HepG2 (cell line): ENCODE measurements around the gene CHST11. TPM values are rescaled to one million over a fixed set of nuclear protein-coding genes. Genes with fewer than 3 reads are reported as not detected.

Experiments used
- ATAC-seq: fragments of 200-7000 bp; cut with Tn5 transposase; 3 replicates; pipeline ENCODE4 v1.9.1; 2020; ENCODE audit warnings: mild to moderate bottlenecking, moderate library complexity
- BruUV-seq: library from RNA; stranded (reverse); fragments of 400-500 nt; replicated peaks from 2 replicates; lab custom pipeline; 2021; lab: Mats Ljungman, UMichigan
- CTCF ChIA-PET: fragments of 300-600 bp; formaldehyde crosslinking; extraction: SDS; loops from one replicate; lab custom pipeline; 2021; ENCODE audit warnings: low total read pairs, inconsistent platforms, low intra/inter-chr PET ratio; lab: Yijun Ruan, JAX
- POLR2A ChIA-PET: fragments of 350-600 bp; sonication (Branson Sonifier 250); formaldehyde crosslinking; loops from one replicate; lab custom pipeline; 2020; ENCODE audit warnings: antibody characterized with exemption, inconsistent platforms; lab: Yijun Ruan, JAX
- DNase-seq: peaks from one replicate; pipeline ENCODE4 v3.0.0-alpha.2; 2015; ENCODE audit warnings: low spot score
- FAIRE-seq: peaks from 3 replicates; lab custom pipeline; 2011; peaks lifted over from hg19 to GRCh38; lab: Jason Lieb, UNC
- H2AFZ ChIP-seq: one replicate; pipeline ENCODE4 v1.6.1; 2011; ENCODE audit warnings: low read length, inconsistent platforms
- H3K27ac ChIP-seq: fragments of 300-600 bp; 3 replicates; pipeline ENCODE4 v1.8.0; 2011; ENCODE audit warnings: mixed run types, mild to moderate bottlenecking, mixed read lengths, low read length, inconsistent platforms; ENCODE audit not compliant: insufficient read depth; ENCODE audit errors: extremely low read length
- H3K27me3 ChIP-seq, 2 experiments: fragments of 200-600 bp in 1 of 2; 2 replicates in 1 of 2; 3 replicates in 1 of 2; pipeline versions ENCODE4 v1.6.0 to v1.8.0; 2011; ENCODE audit warnings: low read length in 2 of 2, mild to moderate bottlenecking in 2 of 2, moderate library complexity in 2 of 2, inconsistent platforms in 1 of 2; ENCODE audit not compliant: insufficient read depth in 2 of 2, control insufficient read depth in 1 of 2
- H3K36me3 ChIP-seq, 2 experiments: fragments of 200-600 bp in 1 of 2; replicated peaks in 1 of 2; 2 replicates in 1 of 2; 3 replicates in 1 of 2; pipeline versions ENCODE4 v1.5.1 to v1.8.0; 2011; ENCODE audit warnings: low read length in 2 of 2, inconsistent platforms in 1 of 2; ENCODE audit not compliant: insufficient read depth in 2 of 2, control insufficient read depth in 1 of 2
- H3K4me1 ChIP-seq: 2 replicates; pipeline ENCODE4 v1.5.1; 2012; ENCODE audit warnings: low read length, inconsistent platforms; ENCODE audit not compliant: insufficient read depth
- H3K4me2 ChIP-seq: 2 replicates; pipeline ENCODE4 v1.6.0; 2011; ENCODE audit warnings: low read depth, low read length, inconsistent platforms
- H3K4me3 ChIP-seq, 3 experiments: fragments of 200-600 bp in 1 of 3; sonication (generic), shearing (Covaris generic) in 1 of 3; replicated peaks in 1 of 3; 2 replicates each; pipeline ENCODE4 v1.5.1; 2011 to 2016; ENCODE audit warnings: low read length in 3 of 3, inconsistent platforms in 2 of 3, low read depth in 2 of 3, mild to moderate bottlenecking in 2 of 3, control low read depth in 1 of 3, mixed read lengths in 1 of 3; ENCODE audit not compliant: insufficient read depth in 1 of 3
- H3K79me2 ChIP-seq: one replicate; pipeline ENCODE4 v1.6.1; 2011; ENCODE audit warnings: low read length, inconsistent platforms; ENCODE audit not compliant: insufficient read depth
- H3K9ac ChIP-seq: 2 replicates; pipeline ENCODE4 v1.6.0; 2011; ENCODE audit warnings: mild to moderate bottlenecking, low read depth, low read length, inconsistent platforms; ENCODE audit not compliant: insufficient read depth
- H3K9me3 ChIP-seq: 2 replicates; pipeline ENCODE4 v1.5.1; 2012; ENCODE audit warnings: mild to moderate bottlenecking, low read length
- H4K20me1 ChIP-seq: 2 replicates; pipeline ENCODE4 v1.6.0; 2011; ENCODE audit warnings: inconsistent platforms, mild to moderate bottlenecking, low read length, moderate library complexity; ENCODE audit not compliant: insufficient read depth
- FLYWCH1 ChIP-seq: sonication (generic); formaldehyde crosslinking; IDR thresholded peaks from 2 replicates; pipeline ENCODE4 v1.8.1; 2023; ENCODE audit warnings: mild to moderate bottlenecking, missing genetic modification reagents
- ISX ChIP-seq: sonication (generic); formaldehyde crosslinking; conservative IDR thresholded peaks from 2 replicates; pipeline ENCODE4 v1.5.0; 2020; ENCODE audit warnings: missing genetic modification reagents
- PLSCR1 ChIP-seq: sonication (generic); formaldehyde crosslinking; IDR thresholded peaks from 2 replicates; pipeline ENCODE4 v1.5.0; 2020; ENCODE audit warnings: missing genetic modification reagents, mild to moderate bottlenecking, borderline replicate concordance
- POLR2G ChIP-seq: fragments of 200-400 bp; formaldehyde crosslinking; IDR thresholded peaks from 2 replicates; pipeline ENCODE4 v1.6.1; 2018; ENCODE audit warnings: mild to moderate bottlenecking, low read depth, low read length, moderate library complexity
- SALL1 ChIP-seq: sonication (generic); formaldehyde crosslinking; IDR thresholded peaks from 2 replicates; pipeline ENCODE4 v1.8.0; 2022; ENCODE audit warnings: mild to moderate bottlenecking, missing genetic modification reagents
- ZBTB2 ChIP-seq: sonication (generic); formaldehyde crosslinking; IDR thresholded peaks from 2 replicates; pipeline ENCODE4 v1.8.0; 2022; ENCODE audit warnings: low read depth, missing genetic modification reagents
- ZNF263 ChIP-seq: sonication (generic); formaldehyde crosslinking; IDR thresholded peaks from 2 replicates; pipeline ENCODE4 v1.4.0; 2020; ENCODE audit warnings: missing genetic modification reagents
- ZNF326 ChIP-seq: sonication (generic); formaldehyde crosslinking; IDR thresholded peaks from 2 replicates; pipeline ENCODE4 v1.4.0; 2020; ENCODE audit warnings: missing genetic modification reagents, borderline replicate concordance
- WGBS: methylation state at CpG from one replicate; pipeline ENCODE4 v1.1.6; 2017; ENCODE audit warnings: low lambda C conversion rate; 5-methylcytosine and 5-hydroxymethylcytosine counted together
- in situ Hi-C: cut with HindIII; loops from 2 replicates; pipeline ENCODE4 v1.10.0; 2017; ENCODE audit warnings: low pct_unique_long_range_greater_than_20kb; ENCODE audit not compliant: extremely low pct_ligation_motif_present
- intact Hi-C: fragments of 100-400 bp; cut with micrococcal nuclease; formaldehyde crosslinking; loops from one replicate; pipeline ENCODE4 v1.10.0; 2022; ENCODE audit not compliant: unreplicated experiment
- polyA plus RNA-seq, 8 experiments: library from polyadenylated mRNA; depleted of rRNA in 3 of 8; stranded (reverse) in 7 of 8; unstranded in 1 of 8; fragments of >200 nt; fragmentation: Illumina TruSeq in 4 of 8; extraction: Trizol in 4 of 8; gene quantifications; 2 replicates each; pipeline versions ENCODE4 v1.2.1 to v1.2.3, GENCODE V29; 2011 to 2016; ENCODE audit warnings: low read depth in 4 of 8, missing spikeins in 1 of 8, mixed read lengths in 1 of 8; ENCODE audit not compliant: insufficient read depth in 1 of 8
- total RNA-seq, 5 experiments: library from RNA; depleted of rRNA; stranded (reverse); fragments of >200 nt; fragmentation: Illumina TruSeq; extraction: Trizol; gene quantifications; 2 replicates each; pipeline ENCODE4 v1.2.3, GENCODE V29; 2016; ENCODE audit warnings: low read depth in 1 of 5
- TF ChIP-seq, protein P1 (sequence below): sonication (generic); formaldehyde crosslinking; IDR thresholded peaks from 2 replicates; pipeline ENCODE4 v1.4.0; 2020; ENCODE audit warnings: missing genetic modification reagents, borderline replicate concordance
- TF ChIP-seq, protein P2 (sequence below): sonication (generic); formaldehyde crosslinking; IDR thresholded peaks from 2 replicates; pipeline ENCODE4 v1.4.0; 2020; ENCODE audit warnings: low read depth, mild to moderate bottlenecking, missing genetic modification reagents

The CHST11 gene
- total and polyA plus RNA-seq, 2 of the 13 experiments (the other 11 are each of a cell fraction or from before 2014, with no cell fraction given), result 0.15 TPM; not detected in 1

GRCh38 chr12:104691721-104692556 is 235.2 kb downstream of the CHST11 start:
- 20% methylated on average over 14 of the region's 19 CpGs for WGBS
- no peak overlapping the region for H3K9ac ChIP-seq
- H2AFZ ChIP-seq, result no peak overlapping the region
- H3K4me1 ChIP-seq, result no peaks in the 10 kb centered on the region
- H4K20me1 ChIP-seq, result no peaks in the 10 kb centered on the region
- no peak for ATAC-seq
- TF ChIP-seq ZNF263 (CRISPR knock-in tag), result peak; percentile 47
- TF ChIP-seq ZNF326 (CRISPR knock-in tag), result no peak
- no peak overlapping the region for H3K27ac ChIP-seq
- H3K9me3 ChIP-seq, result no peaks in the 10 kb centered on the region
- H3K4me3 ChIP-seq, result no peak overlapping the region
- in situ Hi-C loops, result no loop called here
- no peaks in the 10 kb centered on the region for H3K79me2 ChIP-seq
- no peaks in the 10 kb centered on the region for H3K36me3 ChIP-seq
- no peak for FAIRE-seq
- intact Hi-C loops, result no loop called here
- ChIA-PET CTCF (no interaction called here), POLR2A (no interaction called here)
- peaks cover 3 to 4% of the 10 kb centered on the region in 2 experiments; a peak in 3 of 5 replicates for H3K27me3 ChIP-seq
- BruUV-seq, result no TSS peak
- H3K4me2 ChIP-seq, result no peak overlapping the region
- no peak for DNase-seq

- no peak overlapping the region for H3K4me2 ChIP-seq
- BruUV-seq, result no TSS peak
- no peaks in the 10 kb centered on the region for H3K79me2 ChIP-seq
- 7% methylated on average over 3 of the region's 4 CpGs for WGBS
- in situ Hi-C loops (no loop called here), intact Hi-C loops (no loop called here)
- no peak overlapping the region for H3K9ac ChIP-seq
- DNase-seq, result no peak
- FAIRE-seq, result no peak
- no peaks in the 10 kb centered on the region for H3K36me3 ChIP-seq
- no peaks in the 10 kb centered on the region for H3K9me3 ChIP-seq
- peaks cover 3 to 4% of the 10 kb centered on the region in 2 experiments; a peak in 3 of 5 replicates for H3K27me3 ChIP-seq
- no peak overlapping the region for H3K4me3 ChIP-seq
- no peaks in the 10 kb centered on the region for H4K20me1 ChIP-seq
- ChIA-PET POLR2A (no interaction called here), CTCF (no interaction called here)
- H2AFZ ChIP-seq, result no peak overlapping the region
- H3K27ac ChIP-seq, result no peak overlapping the region
- H3K4me1 ChIP-seq, result no peaks in the 10 kb centered on the region
- ATAC-seq, result no peak
- TF ChIP-seq SALL1 (CRISPR knock-in tag) (no peak), PLSCR1 (CRISPR knock-in tag) (no peak), POLR2G (no peak), ISX (no peak), ZBTB2 (CRISPR knock-in tag) (no peak), FLYWCH1 (CRISPR knock-in tag) (no peak)
- TF ChIP-seq, protein P1, sequence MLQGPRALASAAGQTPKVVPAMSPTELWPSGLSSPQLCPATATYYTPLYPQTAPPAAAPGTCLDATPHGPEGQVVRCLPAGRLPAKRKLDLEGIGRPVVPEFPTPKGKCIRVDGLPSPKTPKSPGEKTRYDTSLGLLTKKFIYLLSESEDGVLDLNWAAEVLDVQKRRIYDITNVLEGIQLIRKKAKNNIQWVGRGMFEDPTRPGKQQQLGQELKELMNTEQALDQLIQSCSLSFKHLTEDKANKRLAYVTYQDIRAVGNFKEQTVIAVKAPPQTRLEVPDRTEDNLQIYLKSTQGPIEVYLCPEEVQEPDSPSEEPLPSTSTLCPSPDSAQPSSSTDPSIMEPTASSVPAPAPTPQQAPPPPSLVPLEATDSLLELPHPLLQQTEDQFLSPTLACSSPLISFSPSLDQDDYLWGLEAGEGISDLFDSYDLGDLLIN (CRISPR knock-in tag), result no peak
- TF ChIP-seq, protein P2, sequence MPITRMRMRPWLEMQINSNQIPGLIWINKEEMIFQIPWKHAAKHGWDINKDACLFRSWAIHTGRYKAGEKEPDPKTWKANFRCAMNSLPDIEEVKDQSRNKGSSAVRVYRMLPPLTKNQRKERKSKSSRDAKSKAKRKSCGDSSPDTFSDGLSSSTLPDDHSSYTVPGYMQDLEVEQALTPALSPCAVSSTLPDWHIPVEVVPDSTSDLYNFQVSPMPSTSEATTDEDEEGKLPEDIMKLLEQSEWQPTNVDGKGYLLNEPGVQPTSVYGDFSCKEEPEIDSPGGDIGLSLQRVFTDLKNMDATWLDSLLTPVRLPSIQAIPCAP (CRISPR knock-in tag), result no peak
Measured at GRCh38 chr12:104692557-104693218, 235.9 kb downstream of the CHST11 start.
